GM18517 (cell line): ENCODE data around the gene SAMD4A.
A peak's percentile ranks its signal among the peaks of the same experiment; 100 is the strongest.
"Not testable (repeated sequence)": the region's sequence is repeated elsewhere in the genome, so short reads cannot be mapped to it uniquely, and the experiment has no call there.

ENCODE experiments used
- ATAC-seq: cut with Tn5 transposase; IDR thresholded peaks from one replicate; pipeline ENCODE4 v1.9.1; 2021; ENCODE audit warnings: mild to moderate bottlenecking, moderate library complexity; ENCODE audit not compliant: unreplicated experiment

SAMD4A gene

GRCh38 chr14:54594537-54594936 lies 27.6 kb downstream of the SAMD4A start:
- ATAC-seq = no peak

GRCh38 chr14:54597795-54598443 lies 31.0 kb downstream of the SAMD4A start:
- no peak for ATAC-seq

GRCh38 chr14:54599966-54600716 lies 33.2 kb downstream of the SAMD4A start:
- no peak for ATAC-seq

GRCh38 chr14:54600717-54601109 lies 33.8 kb downstream of the SAMD4A start:
- ATAC-seq = no peak

- no peak for ATAC-seq
Measured at GRCh38 chr14:54603362-54603761, 36.4 kb downstream of the SAMD4A start.

- ATAC-seq = no peak
Measured at GRCh38 chr14:54606178-54606577, 39.2 kb downstream of the SAMD4A start.

- ATAC-seq = no peak
Measured at GRCh38 chr14:54606631-54607133, 39.8 kb downstream of the SAMD4A start.

- no peak for ATAC-seq
Measured at GRCh38 chr14:54609576-54609975, 42.6 kb downstream of the SAMD4A start.

GRCh38 chr14:54610051-54610977 lies 43.4 kb downstream of the SAMD4A start:
- ATAC-seq = no peak

- ATAC-seq = no peak
Measured at GRCh38 chr14:54614296-54614695, 47.4 kb downstream of the SAMD4A start.

GRCh38 chr14:54617467-54617866 lies 50.5 kb downstream of the SAMD4A start:
- ATAC-seq = no peak

- no peak for ATAC-seq
Measured at GRCh38 chr14:54621686-54622085, 54.8 kb downstream of the SAMD4A start.

- peak; percentile 83 for ATAC-seq
Measured at GRCh38 chr14:54622192-54622958, 55.4 kb downstream of the SAMD4A start.

GRCh38 chr14:54623279-54624004 lies 56.5 kb downstream of the SAMD4A start:
- no peak for ATAC-seq

GRCh38 chr14:54624005-54624358 lies 57.1 kb downstream of the SAMD4A start:
- not testable (repeated sequence) for ATAC-seq

GRCh38 chr14:54625112-54625511 lies 58.2 kb downstream of the SAMD4A start:
- ATAC-seq = no peak

- no peak for ATAC-seq
Measured at GRCh38 chr14:54627219-54627539, 60.3 kb downstream of the SAMD4A start.

- ATAC-seq = peak; percentile 77
Measured at GRCh38 chr14:54627540-54628363, 60.8 kb downstream of the SAMD4A start.

- ATAC-seq = no peak
Measured at GRCh38 chr14:54629183-54629582, 62.3 kb downstream of the SAMD4A start.
